PC-9 (cell line): ENCODE measurements around the gene OTX1. TPM values are rescaled to one million over a fixed set of nuclear protein-coding genes. Genes with fewer than 3 reads are reported as not detected.

Experiments
- BruUV-seq: library from RNA; stranded (reverse); fragments of 400-500 nt; replicated peaks from 2 replicates; lab custom pipeline; 2021; lab: Mats Ljungman, UMichigan
- CTCF ChIA-PET: fragments of 300-600 bp; sonication (Branson Sonifier 250); formaldehyde crosslinking; loops from one replicate; lab custom pipeline; 2022; ENCODE audit warnings: antibody characterized with exemption; lab: Charles Lee
- POLR2A ChIA-PET: fragments of 300-600 bp; sonication (Branson Sonifier 250); formaldehyde crosslinking; loops from one replicate; lab custom pipeline; 2022; ENCODE audit warnings: antibody characterized with exemption; ENCODE audit not compliant: unreplicated experiment; lab: Charles Lee
- DNase-seq, 2 experiments: peaks; one replicate each; pipeline versions ENCODE4 v3.0.0 to v3.0.0-alpha.2; 2015 to 2022; ENCODE audit warnings: mixed read lengths in 1 of 2
- H2AFZ ChIP-seq: fragments of 200-600 bp; sonication (generic); 2 replicates; pipeline ENCODE4 v1.8.1; 2017; ENCODE audit warnings: antibody characterized with exemption
- H3F3A ChIP-seq: fragments of 200-600 bp; sonication (generic); 2 replicates; pipeline ENCODE4 v1.8.1; 2017; ENCODE audit warnings: antibody characterized with exemption, mild to moderate bottlenecking, low read depth; ENCODE audit not compliant: insufficient read depth
- H3K27ac ChIP-seq: fragments of 200-600 bp; sonication (generic); 2 replicates; pipeline ENCODE4 v1.6.1; 2016; ENCODE audit warnings: mixed run types
- H3K27me3 ChIP-seq: fragments of 200-600 bp; sonication (generic); 2 replicates; pipeline ENCODE4 v1.6.1; 2016; ENCODE audit warnings: low read depth, mixed run types; ENCODE audit not compliant: insufficient read depth
- H3K36me3 ChIP-seq: fragments of 200-600 bp; sonication (generic); 2 replicates; pipeline ENCODE4 v1.6.1; 2016; ENCODE audit warnings: low read depth, mixed run types
- H3K4me1 ChIP-seq: fragments of 200-600 bp; sonication (generic); replicated peaks from 2 replicates; pipeline ENCODE4 v1.6.1; 2016; ENCODE audit warnings: mixed run types; ENCODE audit not compliant: insufficient read depth
- H3K4me2 ChIP-seq: fragments of 200-600 bp; sonication (generic); 2 replicates; pipeline ENCODE4 v1.6.1; 2017; ENCODE audit warnings: mixed run types
- H3K4me3 ChIP-seq: fragments of 200-600 bp; sonication (generic); 2 replicates; pipeline ENCODE4 v1.6.1; 2016; ENCODE audit warnings: mixed run types
- H3K79me2 ChIP-seq: fragments of 200-600 bp; sonication (generic); 2 replicates; pipeline ENCODE4 v1.6.1; 2017; ENCODE audit warnings: low read depth, mixed run types
- H3K9me2 ChIP-seq: fragments of 200-600 bp; sonication (generic); 2 replicates; pipeline ENCODE4 v1.8.1; 2017; ENCODE audit warnings: mild to moderate bottlenecking; ENCODE audit not compliant: insufficient read depth
- H3K9me3 ChIP-seq: fragments of 200-600 bp; sonication (generic); 2 replicates; pipeline ENCODE4 v1.8.1; 2016; ENCODE audit warnings: low read depth; ENCODE audit not compliant: insufficient read depth
- H4K20me1 ChIP-seq: fragments of 200-600 bp; sonication (generic); 2 replicates; pipeline ENCODE4 v1.8.1; 2017; ENCODE audit not compliant: insufficient read depth
- CTCF ChIP-seq: fragments of 200-600 bp; sonication (generic); conservative IDR thresholded peaks from 2 replicates; pipeline ENCODE4 v1.6.1; 2017; ENCODE audit warnings: mixed run types, antibody characterized with exemption, mild to moderate bottlenecking, moderate library complexity
- EZH2 ChIP-seq: fragments of 200-600 bp; sonication (generic); IDR thresholded peaks from 2 replicates; pipeline ENCODE4 v1.8.0; 2017; ENCODE audit warnings: antibody characterized with exemption, low read depth
- intact Hi-C: fragments of 100-400 bp; cut with micrococcal nuclease; formaldehyde crosslinking; loops from one replicate; pipeline ENCODE4 v1.10.0; 2022; ENCODE audit not compliant: unreplicated experiment
- total RNA-seq: library from RNA; stranded (reverse); gene quantifications from 2 replicates; pipeline ENCODE4 v1.2.3, GENCODE V29; 2021

Gene OTX1
- total RNA-seq, 1 experiment from 2014 or later: 6.8 TPM

- Histone ChIP-seq H4K20me1 (no peaks in the 10 kb centered on the region), H3K9me3 (no peaks in the 10 kb centered on the region), H3K4me1 (no peaks in the 10 kb centered on the region), H3K36me3 (no peaks in the 10 kb centered on the region), H3K27ac (no peak overlapping the region), H3K27me3 (no peaks in the 10 kb centered on the region), H3K4me2 (no peak overlapping the region), H3K4me3 (no peak overlapping the region), H3K9me2 (no peaks in the 10 kb centered on the region), H3F3A (peaks cover 3% of the 10 kb centered on the region; the same call in 1 of the 2 replicates), H2AFZ (no peak overlapping the region), H3K79me2 (no peaks in the 10 kb centered on the region)
- CTCF ChIA-PET: no interaction called here
- DNase-seq: no peak
- POLR2A ChIA-PET: no interaction called here
- no peak for TF ChIP-seq CTCF
- TF ChIP-seq EZH2: no peak
- BruUV-seq: no TSS peak
- intact Hi-C loops: no loop called here
These were observed 12.6 kb upstream of the OTX1 start for GRCh38 chr2:63038034-63038433.

GRCh38 chr2:63040586-63040985 is 10.0 kb upstream of the OTX1 start:
- Histone ChIP-seq H3K4me1 (no peaks in the 10 kb centered on the region), H2AFZ (no peak overlapping the region), H3K79me2 (no peaks in the 10 kb centered on the region), H3K4me3 (no peak overlapping the region), H3K4me2 (no peak overlapping the region), H3K9me3 (no peaks in the 10 kb centered on the region), H3K36me3 (no peaks in the 10 kb centered on the region), H3K27me3 (no peaks in the 10 kb centered on the region), H3K9me2 (no peaks in the 10 kb centered on the region), H3K27ac (no peak overlapping the region), H3F3A (peaks cover 8% of the 10 kb centered on the region), H4K20me1 (no peaks in the 10 kb centered on the region)
- intact Hi-C loops: no loop called here
- no TSS peak for BruUV-seq
- no peak for DNase-seq
- ChIA-PET CTCF (no interaction called here), POLR2A (interaction anchor here (0.6 kb wide), 1 partner anchor 1040 kb away, joined by 3 read pairs; no protein-coding TSS in a partner anchor)
- TF ChIP-seq EZH2: no peak

GRCh38 chr2:63041592-63041991 is 9.0 kb upstream of the OTX1 start:
- H3K4me3 ChIP-seq: no peak overlapping the region
- intact Hi-C loops: no loop called here

More at GRCh38 chr2:63041592-63041991, 9.0 kb upstream of the OTX1 start:
- no peaks in the 10 kb centered on the region for H3K79me2 ChIP-seq
- POLR2A ChIA-PET: no interaction called here
- H3K27ac ChIP-seq: no peak overlapping the region
- H3K4me1 ChIP-seq: no peaks in the 10 kb centered on the region
- H3K4me2 ChIP-seq: no peak overlapping the region
- no TSS peak for BruUV-seq
- CTCF ChIA-PET: no interaction called here
- H4K20me1 ChIP-seq: no peaks in the 10 kb centered on the region
- no peak for TF ChIP-seq EZH2
- no peak for TF ChIP-seq CTCF
- H3K9me2 ChIP-seq: no peaks in the 10 kb centered on the region
- no peaks in the 10 kb centered on the region for H3K9me3 ChIP-seq
- H3F3A ChIP-seq: peaks cover 18% of the 10 kb centered on the region
- H2AFZ ChIP-seq: no peak overlapping the region
- no peaks in the 10 kb centered on the region for H3K27me3 ChIP-seq
- H3K36me3 ChIP-seq: no peaks in the 10 kb centered on the region
- no peak for DNase-seq
